GM10266 (cell line): ENCODE measurements around the gene SNX32.
A peak's percentile ranks its signal among the peaks of the same experiment; 100 is the strongest.

Source experiments
- DNase-seq: peaks from one replicate; pipeline ENCODE4 v3.0.0; 2012; ENCODE audit errors: extremely low spot score
- TF ChIP-seq, protein P1 (sequence below): IDR thresholded peaks from 2 replicates; pipeline ENCODE4 v1.5.1; 2012; ENCODE audit warnings: mild to moderate bottlenecking, low read depth; ENCODE audit not compliant: control insufficient read depth, insufficient read depth; ENCODE audit errors: missing control alignments

Gene SNX32

DNA sequence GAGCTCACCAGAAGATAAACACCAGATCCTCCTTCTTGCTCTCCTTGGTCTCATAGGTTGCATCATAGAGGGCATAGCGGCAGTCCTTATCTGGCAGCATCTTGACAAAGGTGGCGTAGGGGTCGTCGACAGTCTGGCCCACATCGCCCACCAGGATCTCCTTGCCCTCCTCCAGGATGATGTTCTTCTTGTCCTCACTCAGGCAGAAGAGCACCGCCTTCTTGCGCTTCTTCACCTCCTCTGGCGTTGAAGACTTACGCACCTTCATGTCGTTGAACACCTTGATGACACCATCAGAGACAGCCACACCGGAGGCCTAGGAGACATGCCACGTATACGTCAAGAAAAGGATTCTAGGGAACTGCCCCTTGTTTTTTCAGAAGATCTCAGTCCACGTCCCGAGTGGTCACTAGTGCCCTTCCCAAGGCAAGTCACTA lies 22.2 kb downstream of the SNX32 start:
- no peak for DNase-seq
- TF ChIP-seq, protein P1, sequence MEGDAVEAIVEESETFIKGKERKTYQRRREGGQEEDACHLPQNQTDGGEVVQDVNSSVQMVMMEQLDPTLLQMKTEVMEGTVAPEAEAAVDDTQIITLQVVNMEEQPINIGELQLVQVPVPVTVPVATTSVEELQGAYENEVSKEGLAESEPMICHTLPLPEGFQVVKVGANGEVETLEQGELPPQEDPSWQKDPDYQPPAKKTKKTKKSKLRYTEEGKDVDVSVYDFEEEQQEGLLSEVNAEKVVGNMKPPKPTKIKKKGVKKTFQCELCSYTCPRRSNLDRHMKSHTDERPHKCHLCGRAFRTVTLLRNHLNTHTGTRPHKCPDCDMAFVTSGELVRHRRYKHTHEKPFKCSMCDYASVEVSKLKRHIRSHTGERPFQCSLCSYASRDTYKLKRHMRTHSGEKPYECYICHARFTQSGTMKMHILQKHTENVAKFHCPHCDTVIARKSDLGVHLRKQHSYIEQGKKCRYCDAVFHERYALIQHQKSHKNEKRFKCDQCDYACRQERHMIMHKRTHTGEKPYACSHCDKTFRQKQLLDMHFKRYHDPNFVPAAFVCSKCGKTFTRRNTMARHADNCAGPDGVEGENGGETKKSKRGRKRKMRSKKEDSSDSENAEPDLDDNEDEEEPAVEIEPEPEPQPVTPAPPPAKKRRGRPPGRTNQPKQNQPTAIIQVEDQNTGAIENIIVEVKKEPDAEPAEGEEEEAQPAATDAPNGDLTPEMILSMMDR: no peak

DNA sequence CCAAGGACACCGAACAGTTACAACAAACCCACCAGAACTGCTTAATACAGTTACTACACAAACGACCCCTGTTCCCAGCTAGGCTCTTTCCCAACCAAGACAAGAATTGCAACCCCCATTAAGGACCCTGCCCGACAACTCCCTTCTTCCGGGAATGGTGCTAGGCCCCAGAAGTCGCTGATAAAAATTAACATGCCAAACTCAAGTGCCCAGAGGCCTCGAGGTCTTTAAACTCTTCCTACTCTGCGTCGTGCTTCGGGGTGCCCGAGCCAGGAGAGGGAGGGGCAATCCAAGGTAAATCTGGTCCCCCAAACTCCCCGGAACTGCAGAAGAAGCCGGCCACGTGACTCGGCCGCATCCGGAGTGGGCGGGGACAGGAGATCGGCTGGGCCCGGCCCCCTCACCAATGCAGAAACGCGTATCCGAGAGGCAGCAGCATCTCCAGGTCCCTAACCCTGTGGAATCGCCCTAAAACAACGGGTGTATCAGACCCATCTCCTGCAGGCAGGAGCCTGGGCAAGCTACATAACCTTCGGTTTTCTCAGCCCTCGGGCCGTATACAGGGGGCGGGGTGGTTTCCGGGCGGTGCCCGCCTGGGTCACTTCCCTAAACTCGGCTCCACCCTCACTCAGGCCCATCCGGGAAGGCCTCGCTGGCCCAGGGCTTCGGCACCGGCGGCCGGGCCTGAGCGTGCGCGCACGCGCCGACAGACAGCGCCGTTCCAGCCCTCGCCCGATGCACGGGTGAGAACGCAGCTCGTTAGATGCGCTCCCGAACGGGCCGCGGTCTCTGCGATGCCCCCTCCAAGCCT lies 23.1 kb downstream of the SNX32 start:
- peak; percentile 85 for DNase-seq

DNA sequence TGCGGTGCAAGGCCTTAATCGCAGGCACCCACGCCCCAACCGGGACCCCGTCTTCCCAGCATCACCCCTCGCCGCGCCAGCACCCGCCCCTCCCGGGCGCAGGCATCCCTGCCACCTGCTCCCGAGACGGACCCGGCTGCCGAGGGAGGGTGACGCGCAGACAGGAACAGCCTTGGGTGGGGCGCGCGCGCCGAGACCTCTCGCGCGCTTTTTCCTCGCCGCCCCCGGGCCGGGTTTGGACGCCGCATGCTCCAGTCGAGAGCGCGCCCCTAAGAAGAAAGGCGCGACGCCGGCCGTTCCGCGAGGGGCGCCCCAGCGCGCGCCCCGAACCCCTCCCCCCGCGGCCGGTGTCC lies 23.7 kb downstream of the SNX32 start:
- DNase-seq: no peak
- TF ChIP-seq, protein P1: no peak

More for the DNA sequence above, 23.1 kb downstream of the SNX32 start:
- TF ChIP-seq, protein P1: no peak

DNA sequence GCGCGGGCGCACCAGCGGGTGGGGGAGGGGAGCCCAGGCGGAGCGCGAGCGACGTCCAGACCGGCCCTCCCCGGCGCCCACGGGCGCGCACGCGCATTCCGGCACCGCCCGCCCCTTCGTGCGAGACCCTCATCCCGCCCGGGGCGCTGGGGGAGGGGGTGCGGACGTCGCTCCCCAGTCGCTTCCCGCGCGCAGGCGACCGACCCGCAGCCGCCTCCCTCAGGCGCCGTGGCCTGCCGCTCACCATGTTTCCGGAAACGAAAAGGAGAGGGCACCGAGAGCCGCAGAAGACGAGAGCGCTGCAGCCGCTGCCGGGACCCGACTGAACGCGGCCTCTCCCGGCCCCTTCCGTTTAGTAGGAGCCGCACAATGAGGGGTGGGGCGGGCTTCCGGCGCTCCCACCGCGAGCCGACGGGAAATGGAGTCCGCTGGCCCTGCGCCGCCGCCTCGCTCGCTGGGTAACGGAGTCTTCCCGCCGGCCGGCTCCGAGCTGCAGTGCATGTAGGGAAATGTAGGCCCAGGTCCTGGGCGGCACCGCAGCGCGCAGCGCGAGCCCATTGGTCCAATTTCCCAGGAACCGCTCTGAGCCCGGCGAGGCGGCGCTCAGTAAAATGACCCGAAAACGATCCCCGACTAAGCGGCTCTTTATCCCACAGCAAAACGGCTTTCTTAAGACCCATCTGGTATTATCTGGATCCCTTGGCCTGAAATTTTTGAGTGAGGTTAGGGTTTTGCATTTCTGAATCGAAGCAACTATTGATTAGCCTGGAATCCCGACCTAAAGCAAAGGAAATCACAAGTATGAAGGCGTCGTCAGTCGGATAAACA lies 24.3 kb downstream of the SNX32 start, which contains the start of gene CFL1:
TSS of gene CFL1 (minus strand) at position 328 of the 828 bp plus-strand sequence. CDS start at position 247, 81 bp downstream.
- DNase-seq: peak; percentile 94
- TF ChIP-seq, protein P1: no peak

DNA sequence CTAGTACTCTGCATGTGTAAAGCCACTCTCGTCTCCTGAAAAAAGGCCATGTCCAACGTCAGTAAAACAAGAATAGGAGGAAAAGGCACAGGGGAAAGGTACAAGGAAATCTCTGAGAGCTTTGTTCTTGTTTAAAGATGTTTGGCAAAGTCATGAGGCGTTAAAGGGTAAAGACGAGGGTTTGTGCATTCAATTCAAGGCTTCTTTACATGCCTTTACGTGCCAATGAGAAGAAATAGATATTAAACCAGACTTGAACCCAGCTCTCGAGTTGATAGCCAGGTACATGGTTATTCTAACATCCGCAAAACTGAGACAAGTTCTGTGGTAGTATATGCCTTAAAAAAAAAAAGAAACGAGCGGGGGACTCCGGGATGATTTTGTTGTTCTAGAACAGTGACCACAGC lies 24.9 kb downstream of the SNX32 start:
- TF ChIP-seq, protein P1: no peak
- no peak for DNase-seq

DNA sequence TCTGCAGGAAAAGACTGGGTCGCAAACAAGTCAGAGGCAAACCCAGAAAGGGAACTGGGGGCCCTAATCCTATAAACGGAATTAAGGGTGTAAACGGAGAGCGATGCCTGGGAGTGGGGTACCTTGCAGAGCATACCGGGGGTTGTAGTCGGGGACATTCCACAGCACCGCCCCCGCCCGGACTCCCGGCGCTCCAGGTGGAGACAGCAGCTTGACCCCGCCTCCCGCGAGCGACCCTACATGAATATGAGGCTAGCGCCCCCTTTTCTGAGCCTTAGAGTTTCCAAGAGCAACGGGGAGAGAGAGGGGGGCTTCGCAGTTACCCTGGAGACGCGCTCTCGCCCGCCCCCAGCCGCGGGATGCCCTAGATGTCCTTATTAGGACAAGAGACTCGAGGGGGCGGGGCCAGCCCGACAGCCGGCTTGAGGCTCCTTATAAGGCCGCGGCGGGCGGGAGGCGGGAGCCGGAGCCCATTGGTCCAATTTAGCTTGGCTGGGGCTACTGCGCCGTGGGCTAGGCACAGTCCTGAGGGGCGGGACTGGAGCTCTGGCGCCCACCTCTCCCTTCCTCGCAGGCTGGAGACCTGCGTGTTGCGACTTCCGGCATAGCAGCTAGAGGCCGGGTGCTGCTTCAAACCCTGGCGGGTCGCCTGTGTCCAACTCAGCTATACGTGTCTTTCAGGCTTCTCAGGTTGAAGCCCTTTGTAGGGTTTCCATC lies 25.5 kb downstream of the SNX32 start:
- TF ChIP-seq, protein P1: no peak
- peak; percentile 97 for DNase-seq
